Transverse colon (tissue), 3 donors: ENCODE measurements around the gene MAL.

Experiments used
- EP300 ChIP-seq: sonication (generic); formaldehyde crosslinking; IDR thresholded peaks from one replicate; pipeline ENCODE4 v1.6.1; 2017; ENCODE audit warnings: antibody characterized with exemption, low read depth
- POLR2A ChIP-seq: fragments of 450-650 bp; IDR thresholded peaks from one replicate; pipeline ENCODE4 v1.6.1; 2016; ENCODE audit warnings: antibody characterized with exemption, mild to moderate bottlenecking, moderate library complexity
- TF ChIP-seq, protein P1 (sequence below), 5 experiments: fragments of 200-600 bp in 3 of 5; fragments of 450-650 bp in 2 of 5; sonication (generic) in 3 of 5; IDR thresholded peaks; 1 replicate in 2 of 5; 2 replicates in 3 of 5; pipeline ENCODE4 v1.5.1; 2016 to 2017; ENCODE audit warnings: antibody characterized with exemption in 5 of 5, inconsistent platforms in 3 of 5, mild to moderate bottlenecking in 2 of 5, moderate library complexity in 1 of 5

GRCh38 chr2:95054016-95054415 is 28.5 kb downstream of the MAL start:
- TF ChIP-seq, protein P1, sequence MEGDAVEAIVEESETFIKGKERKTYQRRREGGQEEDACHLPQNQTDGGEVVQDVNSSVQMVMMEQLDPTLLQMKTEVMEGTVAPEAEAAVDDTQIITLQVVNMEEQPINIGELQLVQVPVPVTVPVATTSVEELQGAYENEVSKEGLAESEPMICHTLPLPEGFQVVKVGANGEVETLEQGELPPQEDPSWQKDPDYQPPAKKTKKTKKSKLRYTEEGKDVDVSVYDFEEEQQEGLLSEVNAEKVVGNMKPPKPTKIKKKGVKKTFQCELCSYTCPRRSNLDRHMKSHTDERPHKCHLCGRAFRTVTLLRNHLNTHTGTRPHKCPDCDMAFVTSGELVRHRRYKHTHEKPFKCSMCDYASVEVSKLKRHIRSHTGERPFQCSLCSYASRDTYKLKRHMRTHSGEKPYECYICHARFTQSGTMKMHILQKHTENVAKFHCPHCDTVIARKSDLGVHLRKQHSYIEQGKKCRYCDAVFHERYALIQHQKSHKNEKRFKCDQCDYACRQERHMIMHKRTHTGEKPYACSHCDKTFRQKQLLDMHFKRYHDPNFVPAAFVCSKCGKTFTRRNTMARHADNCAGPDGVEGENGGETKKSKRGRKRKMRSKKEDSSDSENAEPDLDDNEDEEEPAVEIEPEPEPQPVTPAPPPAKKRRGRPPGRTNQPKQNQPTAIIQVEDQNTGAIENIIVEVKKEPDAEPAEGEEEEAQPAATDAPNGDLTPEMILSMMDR (IDR thresholded peaks at IDR 0.05) = no peak
- TF ChIP-seq EP300 (no peak), POLR2A (no peak)
